H1 (cell line): ENCODE data around the gene KCNT1. TPM values are rescaled to one million over a fixed set of nuclear protein-coding genes. Genes with fewer than 3 reads are reported as not detected.

Source experiments
- CTCF ChIA-PET: fragments of 300-600 bp; sonication (Branson Sonifier 250); formaldehyde crosslinking; loops from one replicate; lab custom pipeline; 2021; ENCODE audit not compliant: partially characterized antibody; lab: Charles Lee
- POLR2A ChIA-PET: fragments of 300-600 bp; sonication (Branson Sonifier 250); formaldehyde crosslinking; loops from one replicate; lab custom pipeline; 2021; ENCODE audit warnings: inconsistent platforms; ENCODE audit not compliant: partially characterized antibody; lab: Charles Lee
- DNase-seq, 2 experiments: peaks; one replicate each; pipeline versions ENCODE4 v3.0.0 to v3.0.0-alpha.2; 2010 to 2022; ENCODE audit warnings: low spot score in 2 of 2, low read depth in 1 of 2, mixed read lengths in 1 of 2
- FAIRE-seq: peaks from 2 replicates; lab custom pipeline; 2011; peaks lifted over from hg19 to GRCh38; lab: Jason Lieb, UNC
- H2AFZ ChIP-seq: 2 replicates; pipeline ENCODE4 v1.8.1; 2012; ENCODE audit warnings: low read length, inconsistent platforms
- H2AK5ac ChIP-seq: 2 replicates; pipeline ENCODE4 v1.6.1; 2013; ENCODE audit warnings: low read depth, low read length
- H2BK120ac ChIP-seq: replicated peaks from 2 replicates; pipeline ENCODE3; 2013; ENCODE audit warnings: low read depth, low read length, inconsistent platforms
- H2BK12ac ChIP-seq: 2 replicates; pipeline ENCODE4 v1.6.1; 2013; ENCODE audit warnings: low read depth, low read length
- H2BK15ac ChIP-seq: 2 replicates; pipeline ENCODE4 v1.6.1; 2013; ENCODE audit warnings: low read length
- H2BK20ac ChIP-seq: 2 replicates; pipeline ENCODE4 v1.6.1; 2013; ENCODE audit warnings: low read length
- H2BK5ac ChIP-seq: 2 replicates; pipeline ENCODE4 v1.6.1; 2013; ENCODE audit warnings: low read depth, low read length
- H3K14ac ChIP-seq: 2 replicates; pipeline ENCODE4 v1.6.1; 2013; ENCODE audit warnings: inconsistent platforms; ENCODE audit not compliant: insufficient read length
- H3K18ac ChIP-seq: 2 replicates; pipeline ENCODE4 v1.6.1; 2013; ENCODE audit warnings: low read length; ENCODE audit errors: extremely low read depth
- H3K23ac ChIP-seq: 2 replicates; pipeline ENCODE4 v1.6.1; 2013; ENCODE audit warnings: inconsistent platforms; ENCODE audit not compliant: insufficient read length
- H3K23me2 ChIP-seq: 2 replicates; pipeline ENCODE4 v1.6.1; 2013; ENCODE audit warnings: low read depth, low read length
- H3K27ac ChIP-seq: 2 replicates; pipeline ENCODE4 v1.6.1; 2011; ENCODE audit warnings: low read depth, low read length, inconsistent platforms
- H3K27me3 ChIP-seq, 4 experiments: replicated peaks in 1 of 4; 1 replicate in 1 of 4; 2 replicates in 3 of 4; pipeline versions ENCODE4 v1.6.1 to v1.8.1; 2011 to 2013; ENCODE audit warnings: low read length in 3 of 4, mild to moderate bottlenecking in 3 of 4, inconsistent platforms in 2 of 4, mixed read lengths in 2 of 4, moderate library complexity in 1 of 4; ENCODE audit not compliant: control insufficient read depth in 3 of 4, insufficient read depth in 3 of 4; ENCODE audit errors: extremely low read depth in 1 of 4
- H3K36me3 ChIP-seq, 4 experiments: 2 replicates each; pipeline versions ENCODE4 v1.6.1 to v1.8.1; 2011 to 2013; ENCODE audit warnings: mild to moderate bottlenecking in 4 of 4, low read length in 3 of 4, moderate library complexity in 2 of 4, control low read depth in 1 of 4, inconsistent platforms in 1 of 4; ENCODE audit not compliant: insufficient read depth in 4 of 4, control insufficient read depth in 2 of 4
- H3K4ac ChIP-seq: replicated peaks from 2 replicates; pipeline ENCODE3; 2013; ENCODE audit warnings: low read length, low read depth, mixed read lengths, inconsistent platforms; ENCODE audit not compliant: insufficient read length
- H3K4me1 ChIP-seq, 4 experiments: replicated peaks in 1 of 4; 1 replicate in 1 of 4; 2 replicates in 3 of 4; pipeline versions ENCODE4 v1.6.1 to v1.8.1; 2011 to 2013; ENCODE audit warnings: low read length in 3 of 4, inconsistent platforms in 2 of 4, mixed read lengths in 1 of 4; ENCODE audit not compliant: insufficient read depth in 4 of 4, control insufficient read depth in 3 of 4
- H3K4me2 ChIP-seq, 2 experiments: 2 replicates each; pipeline versions ENCODE4 v1.6.1 to v1.8.1; 2011 to 2013; ENCODE audit warnings: low read depth in 2 of 2, low read length in 2 of 2, control low read depth in 1 of 2, inconsistent platforms in 1 of 2, mild to moderate bottlenecking in 1 of 2; ENCODE audit not compliant: insufficient read depth in 1 of 2
- H3K4me3 ChIP-seq, 4 experiments: fragments of 200-600, 300-600 bp in 1 of 4; sonication (generic), shearing (Covaris generic), sonication (Bioruptor Twin) in 1 of 4; 2 replicates each; pipeline versions ENCODE4 v1.5.1 to v1.8.1; 2011 to 2016; ENCODE audit warnings: low read length in 4 of 4, low read depth in 3 of 4, control low read depth in 2 of 4, inconsistent platforms in 2 of 4, mild to moderate bottlenecking in 2 of 4, mixed read lengths in 1 of 4, moderate library complexity in 1 of 4; ENCODE audit not compliant: insufficient read depth in 2 of 4; ENCODE audit errors: extremely low read depth in 1 of 4
- H3K56ac ChIP-seq: replicated peaks from 2 replicates; pipeline ENCODE3; 2013; ENCODE audit warnings: low read depth, mild to moderate bottlenecking, mixed read lengths, low read length, inconsistent platforms; ENCODE audit not compliant: insufficient read length
- H3K79me1 ChIP-seq: 2 replicates; pipeline ENCODE4 v1.6.1; 2013; ENCODE audit warnings: low read depth, low read length, control low read depth
- H3K79me2 ChIP-seq, 2 experiments: 2 replicates each; pipeline versions ENCODE4 v1.6.1 to v1.8.1; 2012 to 2013; ENCODE audit warnings: low read length in 2 of 2, mild to moderate bottlenecking in 2 of 2, inconsistent platforms in 1 of 2; ENCODE audit not compliant: insufficient read depth in 2 of 2, control insufficient read depth in 1 of 2
- H3K9ac ChIP-seq, 4 experiments: replicated peaks in 1 of 4; 1 replicate in 1 of 4; 2 replicates in 3 of 4; pipeline versions ENCODE4 v1.6.1 to v1.8.1; 2011 to 2013; ENCODE audit warnings: low read depth in 3 of 4, low read length in 3 of 4, control low read depth in 2 of 4, mild to moderate bottlenecking in 2 of 4, moderate library complexity in 2 of 4, inconsistent platforms in 1 of 4; ENCODE audit errors: extremely low read depth in 1 of 4
- H3K9me3 ChIP-seq, 2 experiments: 2 replicates each; pipeline versions ENCODE4 v1.6.1 to v1.8.1; 2012 to 2013; ENCODE audit warnings: mild to moderate bottlenecking in 2 of 2, moderate library complexity in 2 of 2, control low read depth in 1 of 2, inconsistent platforms in 1 of 2, low read depth in 1 of 2, low read length in 1 of 2, mixed read lengths in 1 of 2; ENCODE audit not compliant: insufficient read depth in 2 of 2
- H4K20me1 ChIP-seq, 2 experiments: replicated peaks in 1 of 2; 2 replicates each; pipeline versions ENCODE3 to v1.8.1; 2011 to 2013; ENCODE audit warnings: inconsistent platforms in 2 of 2, low read length in 2 of 2, mild to moderate bottlenecking in 1 of 2; ENCODE audit not compliant: insufficient read depth in 2 of 2, control insufficient read depth in 1 of 2
- H4K5ac ChIP-seq: 2 replicates; pipeline ENCODE4 v1.6.1; 2013; ENCODE audit warnings: low read length, low read depth, mixed read lengths, inconsistent platforms; ENCODE audit not compliant: insufficient read length
- H4K8ac ChIP-seq: 2 replicates; pipeline ENCODE4 v1.8.0; 2013; ENCODE audit warnings: mild to moderate bottlenecking, moderate library complexity, low read length, inconsistent platforms; ENCODE audit not compliant: insufficient read depth; ENCODE audit errors: extremely low read depth
- H4K91ac ChIP-seq: replicated peaks from 2 replicates; pipeline ENCODE3; 2013; ENCODE audit warnings: low read length, mixed read lengths, inconsistent platforms; ENCODE audit not compliant: insufficient read length
- CTBP2 ChIP-seq: IDR thresholded peaks from 2 replicates; pipeline ENCODE4 v1.7.0; 2011; ENCODE audit warnings: borderline replicate concordance, mild to moderate bottlenecking, moderate library complexity, mixed read lengths, low read length; ENCODE audit not compliant: insufficient read depth, insufficient read length
- EP300 ChIP-seq, 2 experiments: IDR thresholded peaks; 1 replicate in 1 of 2; 2 replicates in 1 of 2; pipeline ENCODE4 v1.6.1; 2011 to 2012; ENCODE audit warnings: low read depth in 2 of 2, low read length in 2 of 2, mild to moderate bottlenecking in 2 of 2, borderline replicate concordance in 1 of 2, inconsistent platforms in 1 of 2, moderate library complexity in 1 of 2
- WGBS, 2 experiments: shearing (Covaris generic) in 1 of 2; methylation state at CpG; one replicate each; pipeline versions ENCODE4 v1.1.6 to v1.1.7; 2013 to 2015; ENCODE audit warnings: low lambda C conversion rate in 2 of 2, mixed read lengths in 2 of 2, inconsistent platforms in 1 of 2, low coverage in 1 of 2, missing lambda C conversion rate in 1 of 2; ENCODE audit not compliant: insufficient replicate concordance in 2 of 2, insufficient coverage in 1 of 2, insufficient read length in 1 of 2; ENCODE audit errors: extremely low coverage in 1 of 2, missing lambda C conversion rate in 1 of 2; 5-methylcytosine and 5-hydroxymethylcytosine counted together
- polyA plus RNA-seq, 7 experiments: library from polyadenylated mRNA; depleted of rRNA in 3 of 7; stranded (reverse) in 5 of 7; unstranded in 2 of 7; fragments of >200 nt in 5 of 7; fragments of 200-250 nt in 2 of 7; gene quantifications; 1 replicate in 5 of 7; 2 replicates in 1 of 7; 4 replicates in 1 of 7; pipeline versions ENCODE4 v1.2.1 to v1.2.3, GENCODE V29; 2011 to 2013; ENCODE audit warnings: missing spikeins in 2 of 7, mixed read lengths in 2 of 7
- total RNA-seq: library from RNA; stranded (reverse); fragmentation: NEBNext Ultra II Directional; extraction: Animal tissue kit (Norgen Biotek cat#: 25700); gene quantifications from 2 replicates; pipeline ENCODE4 v1.2.1, GENCODE V29; 2021

KCNT1 gene
- total and polyA plus RNA-seq, 2 of the 8 experiments (the other 6 are each of a cell fraction or from before 2014, with no cell fraction given) = 0.13 to 0.20 TPM

GRCh38 chr9:135734616-135735144 is 32.7 kb downstream of the KCNT1 start:
- H4K8ac ChIP-seq = no peak overlapping the region
- H3K14ac ChIP-seq = no peak overlapping the region
- peaks cover 0 to 13% (median 8%) of the 10 kb centered on the region in 4 experiments; a peak in 4 of 7 replicates for H3K4me1 ChIP-seq
- no peak overlapping the region for H3K4me2 ChIP-seq
- H3K18ac ChIP-seq = no peak overlapping the region
- DNase-seq = no peak
- H3K4ac ChIP-seq = no peak overlapping the region
- no peak overlapping the region for H3K27ac ChIP-seq
- no peak overlapping the region for H3K23ac ChIP-seq
- H3K23me2 ChIP-seq = no peaks in the 10 kb centered on the region
- no peak overlapping the region for H2BK15ac ChIP-seq
- peak overlapping the region; percentile 40 for H4K91ac ChIP-seq
- no peaks in the 10 kb centered on the region for H3K79me1 ChIP-seq
- H3K79me2 ChIP-seq = no peaks in the 10 kb centered on the region
- no peak for FAIRE-seq
- no peak overlapping the region for H2AFZ ChIP-seq
- no peak overlapping the region for H2AK5ac ChIP-seq
- H3K9me3 ChIP-seq = peaks cover 4 to 7% of the 10 kb centered on the region in 2 experiments; a peak in 3 of 4 replicates
- H2BK12ac ChIP-seq = no peak overlapping the region
- no peak overlapping the region for H3K9ac ChIP-seq
- POLR2A ChIA-PET = no interaction called here
- H2BK20ac ChIP-seq = no peak overlapping the region
- H3K36me3 ChIP-seq = no peaks in the 10 kb centered on the region
- H2BK120ac ChIP-seq = no peak overlapping the region
- peaks cover 0 to 14% (median 10%) of the 10 kb centered on the region in 4 experiments; a peak in 5 of 7 replicates for H3K27me3 ChIP-seq
- TF ChIP-seq CTBP2 = no peak
- TF ChIP-seq EP300 (IDR thresholded peaks at IDR 0.05; ENCODE audit: borderline replicate concordance in 1 of 2, low read depth in 2 of 2, low read length in 2 of 2) = peak in 1 of 2 experiments; percentile 12; a peak in 1 of 3 replicates
- no peak overlapping the region for H3K56ac ChIP-seq
- H4K20me1 ChIP-seq = peaks cover 0 to 4% of the 10 kb centered on the region in 2 experiments
- CTCF ChIA-PET = no interaction called here
- H4K5ac ChIP-seq = no peak overlapping the region
- WGBS, 2 experiments = 79% methylated on average over 26 of the region's 27 CpGs; no CpG with 5 or more reads in 1 of the 2 experiments
- no peak overlapping the region for H2BK5ac ChIP-seq
- no peak overlapping the region for H3K4me3 ChIP-seq
